Measurements from ENCODE around the gene RSAD2. TPM values are rescaled to one million over a fixed set of nuclear protein-coding genes. Genes with fewer than 3 reads are reported as not detected.
"Not testable (repeated sequence)": the region's sequence is repeated elsewhere in the genome, so short reads cannot be mapped to it uniquely, and the experiment has no call there.

Gene RSAD2
- total and polyA plus RNA-seq, 7 donors = 0.95 to 3.1 (median 2.3) TPM

DNA sequence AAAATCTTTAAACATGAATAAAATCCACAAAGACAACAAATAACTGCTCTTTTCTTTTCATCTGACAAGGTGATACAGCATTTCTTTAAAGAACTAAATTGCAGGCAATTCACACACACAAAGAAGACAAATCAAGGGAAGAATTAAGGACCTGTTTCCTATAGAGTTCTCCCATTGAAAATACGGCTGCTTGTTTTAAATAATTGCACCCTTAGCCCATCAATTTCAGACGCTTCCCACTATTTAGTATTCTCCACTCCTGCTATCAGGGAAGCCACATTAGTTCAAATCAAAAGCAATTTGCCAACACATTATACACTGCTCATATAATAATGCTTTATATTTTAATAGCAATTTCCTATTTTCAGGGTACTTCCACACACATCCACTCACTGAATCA lies 23.2 kb upstream of the RSAD2 start:
- intact Hi-C loops (cut with DNase I) = no loop called here
- H3K4me3 ChIP-seq = no peak overlapping the region
- DNase-seq = no peak
- TF ChIP-seq, protein P1, sequence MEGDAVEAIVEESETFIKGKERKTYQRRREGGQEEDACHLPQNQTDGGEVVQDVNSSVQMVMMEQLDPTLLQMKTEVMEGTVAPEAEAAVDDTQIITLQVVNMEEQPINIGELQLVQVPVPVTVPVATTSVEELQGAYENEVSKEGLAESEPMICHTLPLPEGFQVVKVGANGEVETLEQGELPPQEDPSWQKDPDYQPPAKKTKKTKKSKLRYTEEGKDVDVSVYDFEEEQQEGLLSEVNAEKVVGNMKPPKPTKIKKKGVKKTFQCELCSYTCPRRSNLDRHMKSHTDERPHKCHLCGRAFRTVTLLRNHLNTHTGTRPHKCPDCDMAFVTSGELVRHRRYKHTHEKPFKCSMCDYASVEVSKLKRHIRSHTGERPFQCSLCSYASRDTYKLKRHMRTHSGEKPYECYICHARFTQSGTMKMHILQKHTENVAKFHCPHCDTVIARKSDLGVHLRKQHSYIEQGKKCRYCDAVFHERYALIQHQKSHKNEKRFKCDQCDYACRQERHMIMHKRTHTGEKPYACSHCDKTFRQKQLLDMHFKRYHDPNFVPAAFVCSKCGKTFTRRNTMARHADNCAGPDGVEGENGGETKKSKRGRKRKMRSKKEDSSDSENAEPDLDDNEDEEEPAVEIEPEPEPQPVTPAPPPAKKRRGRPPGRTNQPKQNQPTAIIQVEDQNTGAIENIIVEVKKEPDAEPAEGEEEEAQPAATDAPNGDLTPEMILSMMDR (IDR thresholded peaks at IDR 0.05) = no peak
- no peak overlapping the region for H3K27ac ChIP-seq
- 60 to 94% (median 94%) methylated on average over 2 of the region's 2 CpGs for WGBS, 3 donors
- no peaks in the 10 kb centered on the region for H3K27me3 ChIP-seq (ENCODE audit: insufficient read depth in 3 of 3, low read length in 2 of 3)
- H3K9me3 ChIP-seq = peaks cover 11% of the 10 kb centered on the region
- no peak for ATAC-seq
- H3K4me1 ChIP-seq = no peaks in the 10 kb centered on the region
- peaks cover 0 to 18% of the 10 kb centered on the region in 2 donors for H3K36me3 ChIP-seq (ENCODE audit: insufficient read depth in 1 of 2, low read depth in 1 of 2)

DNA sequence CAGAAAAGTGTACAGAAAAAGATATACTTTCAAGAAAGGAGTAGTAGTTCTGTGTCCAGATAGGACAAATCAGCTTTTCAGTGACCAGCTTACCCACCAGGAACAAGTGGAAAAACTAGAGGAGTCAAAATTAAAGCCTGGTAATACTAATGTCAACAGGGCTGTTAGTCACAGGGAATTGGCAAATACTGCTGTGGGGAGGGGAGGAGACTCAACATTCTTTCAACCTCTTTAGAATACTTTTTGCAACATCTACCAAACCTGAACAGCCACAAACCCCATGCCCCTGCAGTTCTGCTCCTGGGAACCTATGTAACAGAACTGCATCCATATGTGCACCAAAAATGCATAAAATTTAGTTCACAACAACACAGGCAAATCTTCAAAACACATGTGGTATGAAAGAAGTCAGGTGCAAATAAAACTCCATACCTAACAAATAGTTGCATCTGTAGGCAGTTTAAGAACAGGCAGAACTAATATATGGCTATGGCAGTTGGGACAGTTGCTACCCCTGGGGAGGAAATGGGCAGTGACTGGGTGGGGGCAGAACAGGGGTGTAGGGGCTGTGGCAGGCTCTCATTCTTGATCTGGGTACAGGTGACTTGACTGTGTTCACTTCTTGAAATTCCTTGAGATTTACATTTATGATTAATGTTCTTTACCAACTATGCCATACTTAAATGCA lies 21.6 kb upstream of the RSAD2 start:
- TF ChIP-seq, protein P1 (IDR thresholded peaks at IDR 0.05) = no peak
- ATAC-seq (no peak), DNase-seq (no peak)
- no peaks in the 10 kb centered on the region for H3K27me3 ChIP-seq (ENCODE audit: insufficient read depth in 3 of 3, low read length in 2 of 3)
- H3K4me1 ChIP-seq = no peaks in the 10 kb centered on the region
- H3K27ac ChIP-seq = no peak overlapping the region
- intact Hi-C loops (cut with DNase I) = no loop called here
- peaks cover 3 to 7% of the 10 kb centered on the region in 2 donors for H3K36me3 ChIP-seq (ENCODE audit: insufficient read depth in 1 of 2, low read depth in 1 of 2)
- H3K4me3 ChIP-seq = no peak overlapping the region
- H3K9me3 ChIP-seq = peaks cover 11% of the 10 kb centered on the region

DNA sequence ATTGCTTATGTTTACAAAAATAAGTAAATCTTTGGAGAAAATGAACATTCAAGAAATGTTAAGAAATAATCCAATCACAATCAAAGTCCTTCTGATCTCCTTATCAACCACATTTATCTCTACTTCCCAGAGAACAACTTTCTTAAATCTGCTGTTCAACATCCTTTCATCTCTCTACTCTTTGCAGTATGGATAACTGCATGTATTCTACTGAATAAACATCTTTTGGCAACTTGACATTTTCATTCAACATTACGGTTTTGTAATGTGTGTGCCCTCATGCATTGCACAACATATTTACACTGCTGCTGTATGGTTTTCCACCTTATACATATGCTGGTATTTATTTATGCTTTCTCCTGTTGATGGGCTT lies 21.0 kb upstream of the RSAD2 start:
- WGBS, 3 donors = 77 to 89% (median 82%) methylated on average over 1 of the region's 1 CpG
- TF ChIP-seq, protein P1 (IDR thresholded peaks at IDR 0.05) = no peak
- no peak overlapping the region for H3K27ac ChIP-seq
- peaks cover 3 to 6% of the 10 kb centered on the region in 2 donors for H3K36me3 ChIP-seq (ENCODE audit: insufficient read depth in 1 of 2, low read depth in 1 of 2)
- intact Hi-C loops (cut with DNase I) = no loop called here
- peaks cover 11% of the 10 kb centered on the region for H3K9me3 ChIP-seq
- H3K27me3 ChIP-seq (ENCODE audit: insufficient read depth in 3 of 3, low read length in 2 of 3) = no peaks in the 10 kb centered on the region
- no peaks in the 10 kb centered on the region for H3K4me1 ChIP-seq
- DNase-seq = no peak
- H3K4me3 ChIP-seq = no peak overlapping the region
- ATAC-seq = no peak

DNA sequence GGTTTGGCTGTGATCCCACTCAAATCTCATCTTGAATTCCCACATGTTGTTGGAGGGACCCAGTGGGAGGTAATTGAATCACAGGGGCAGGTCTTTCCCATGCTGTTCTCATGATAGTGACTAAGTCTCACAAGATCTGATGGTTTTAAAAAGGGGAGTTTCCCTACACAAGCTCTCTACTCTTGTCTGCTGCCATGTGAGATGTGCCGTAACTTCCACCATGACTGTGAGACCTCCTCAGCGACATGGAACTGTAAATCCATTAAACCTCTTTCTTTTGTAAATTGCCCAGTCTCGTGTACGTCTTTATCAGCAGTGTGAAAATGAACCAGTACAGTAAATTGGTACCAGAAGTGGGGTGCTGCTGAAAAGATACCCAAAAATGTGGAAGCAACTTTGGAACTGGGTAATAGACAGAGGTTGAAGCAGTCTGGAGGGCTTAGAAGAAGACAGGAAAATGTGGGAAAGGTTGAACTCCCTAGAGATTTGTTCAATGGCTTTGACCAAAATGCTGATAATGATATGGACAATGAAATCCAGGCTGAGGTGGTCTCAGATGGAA lies 19.0 kb upstream of the RSAD2 start:
- H3K4me1 ChIP-seq; H3K27ac ChIP-seq; H3K4me3 ChIP-seq; ATAC-seq; H3K36me3 ChIP-seq (ENCODE audit: insufficient read depth in 1 of 2, low read depth in 1 of 2); DNase-seq; intact Hi-C loops (cut with DNase I); H3K27me3 ChIP-seq (ENCODE audit: insufficient read depth in 3 of 3, low read length in 2 of 3): not testable (repeated sequence)
- H3K9me3 ChIP-seq = peaks cover 11% of the 10 kb centered on the region
- 97 to 100% (median 98%) methylated on average over 4 of the region's 4 CpGs for WGBS, 3 donors

DNA sequence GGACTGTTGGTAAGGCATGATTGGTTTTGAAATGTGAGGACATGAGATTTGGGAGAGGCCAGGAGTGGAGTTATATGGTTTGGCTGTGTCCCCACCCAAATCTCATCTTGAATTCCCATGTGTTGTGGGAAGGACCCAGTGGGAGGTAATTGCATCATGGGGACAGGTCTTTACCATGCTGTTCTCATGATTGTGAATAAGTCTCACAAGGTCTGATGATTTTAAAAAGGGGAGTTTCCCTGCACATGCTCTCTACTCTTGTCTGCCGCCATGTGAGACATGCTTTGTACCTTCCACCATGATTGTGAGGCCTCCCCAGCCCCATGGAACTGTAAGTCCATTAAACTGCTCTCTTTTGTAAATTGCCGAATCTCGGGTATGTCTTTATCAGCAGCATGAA lies 17.3 kb upstream of the RSAD2 start:
- Histone ChIP-seq H3K9me3 (peaks cover 11% of the 10 kb centered on the region), H3K4me1 (no peaks in the 10 kb centered on the region), H3K27ac (no peak overlapping the region), H3K27me3 (ENCODE audit: insufficient read depth in 3 of 3, low read length in 2 of 3) (no peaks in the 10 kb centered on the region), H3K4me3 (no peak overlapping the region), H3K36me3 (ENCODE audit: insufficient read depth in 1 of 2, low read depth in 1 of 2) (peaks cover 3 to 6% of the 10 kb centered on the region in 2 donors)
- 98 to 100% (median 99%) methylated on average over 3 of the region's 3 CpGs for WGBS, 3 donors
- ATAC-seq (no peak), DNase-seq (no peak)
- TF ChIP-seq, protein P1 (IDR thresholded peaks at IDR 0.05) = no peak
- intact Hi-C loops (cut with DNase I) = no loop called here

Measured in psoas muscle (tissue), 8 donors.